Endothelial cell of umbilical vein (primary cell): ENCODE results near the gene GABPB1. TPM values are rescaled to one million over a fixed set of nuclear protein-coding genes. Genes with fewer than 3 reads are reported as not detected.

Source experiments
- BruUV-seq: library from RNA; stranded (reverse); fragments of 400-500 nt; replicated peaks from 2 replicates; lab custom pipeline; 2021; lab: Mats Ljungman, UMichigan
- CTCF ChIA-PET: fragments of 300-600, 350-600 bp; sonication (Branson Sonifier 250); formaldehyde crosslinking; loops from one replicate; lab custom pipeline; 2021; ENCODE audit warnings: antibody characterized with exemption, inconsistent platforms; lab: Charles Lee
- POLR2A ChIA-PET: fragments of 300-600, 350-600 bp; sonication (Branson Sonifier 250); formaldehyde crosslinking; loops from one replicate; lab custom pipeline; 2021; ENCODE audit warnings: antibody characterized with exemption, inconsistent platforms; lab: Charles Lee
- DNase-seq: peaks from one replicate; pipeline ENCODE4 v3.0.0-alpha.2; 2011; ENCODE audit warnings: low read depth, low spot score
- FAIRE-seq: peaks from 2 replicates; lab custom pipeline; 2011; peaks lifted over from hg19 to GRCh38; lab: Jason Lieb, UNC
- H2AFZ ChIP-seq: 2 replicates; pipeline ENCODE4 v1.6.0; 2012; ENCODE audit warnings: low read depth, low read length, control low read depth, inconsistent platforms
- H3K27ac ChIP-seq: 2 replicates; pipeline ENCODE4 v1.5.1; 2011; ENCODE audit warnings: low read depth, mild to moderate bottlenecking, control low read depth, low read length, moderate library complexity; ENCODE audit not compliant: insufficient read depth
- H3K27me3 ChIP-seq, 2 experiments: 2 replicates each; pipeline versions ENCODE4 v1.6.0 to v1.6.1; 2011; ENCODE audit warnings: low read length in 2 of 2, mixed read lengths in 1 of 2; ENCODE audit not compliant: control insufficient read depth in 2 of 2, insufficient read depth in 2 of 2
- H3K36me3 ChIP-seq, 2 experiments: 2 replicates in 1 of 2; 3 replicates in 1 of 2; pipeline ENCODE4 v1.5.1; 2011; ENCODE audit warnings: low read length in 2 of 2, mild to moderate bottlenecking in 1 of 2, moderate library complexity in 1 of 2; ENCODE audit not compliant: control insufficient read depth in 2 of 2, insufficient read depth in 2 of 2; ENCODE audit errors: extremely low read depth in 1 of 2
- H3K4me1 ChIP-seq: 3 replicates; pipeline ENCODE4 v1.5.1; 2011; ENCODE audit warnings: mild to moderate bottlenecking, low read length; ENCODE audit not compliant: control insufficient read depth, insufficient read depth; ENCODE audit errors: extremely low read depth
- H3K4me2 ChIP-seq: 2 replicates; pipeline ENCODE4 v1.6.1; 2011; ENCODE audit warnings: low read length, control low read depth, mixed read lengths; ENCODE audit not compliant: insufficient read depth
- H3K4me3 ChIP-seq, 3 experiments: fragments of 200-600 bp in 1 of 3; sonication (generic), shearing (Covaris generic) in 1 of 3; replicated peaks in 1 of 3; 2 replicates each; pipeline ENCODE4 v1.5.1; 2011 to 2016; ENCODE audit warnings: control low read depth in 3 of 3, low read length in 3 of 3, mild to moderate bottlenecking in 2 of 3, inconsistent platforms in 1 of 3, low read depth in 1 of 3, moderate library complexity in 1 of 3; ENCODE audit not compliant: insufficient read depth in 1 of 3
- H3K79me2 ChIP-seq: 2 replicates; pipeline ENCODE4 v1.6.0; 2012; ENCODE audit warnings: low read length, inconsistent platforms; ENCODE audit not compliant: control insufficient read depth, insufficient read depth
- H3K9ac ChIP-seq: replicated peaks from 2 replicates; pipeline ENCODE3; 2011; ENCODE audit warnings: low read length, control low read depth; ENCODE audit not compliant: insufficient read depth; ENCODE audit errors: extremely low read depth
- H3K9me1 ChIP-seq: replicated peaks from 3 replicates; pipeline ENCODE4 v1.6.0; 2011; ENCODE audit warnings: mild to moderate bottlenecking, low read length; ENCODE audit not compliant: control insufficient read depth, insufficient read depth; ENCODE audit errors: extremely low read depth
- H3K9me3 ChIP-seq: replicated peaks from 2 replicates; pipeline ENCODE4 v1.5.1; 2012; ENCODE audit warnings: low read length, inconsistent platforms; ENCODE audit not compliant: control insufficient read depth, insufficient read depth
- H4K20me1 ChIP-seq: replicated peaks from 2 replicates; pipeline ENCODE3; 2011; ENCODE audit warnings: mild to moderate bottlenecking, low read length; ENCODE audit not compliant: control insufficient read depth, insufficient read depth; ENCODE audit errors: extremely low read depth
- CTCF ChIP-seq, 2 donors: IDR thresholded peaks; 1 replicate in 1 of 2; 2 replicates in 1 of 2; pipeline ENCODE4 v1.5.1; 2011; ENCODE audit warnings: low read length in 2 of 2, mild to moderate bottlenecking in 2 of 2, moderate library complexity in 2 of 2, control low read depth in 1 of 2, inconsistent platforms in 1 of 2, low read depth in 1 of 2; ENCODE audit not compliant: insufficient read depth in 1 of 2; ENCODE audit errors: extremely low read depth in 1 of 2
- EZH2 ChIP-seq: IDR thresholded peaks from 2 replicates; pipeline ENCODE4 v1.6.1; 2012; ENCODE audit warnings: borderline replicate concordance, low read depth, mild to moderate bottlenecking, moderate library complexity, low read length, inconsistent platforms; ENCODE audit not compliant: severe bottlenecking
- FOS ChIP-seq: IDR thresholded peaks from 2 replicates; pipeline ENCODE4 v1.6.1; 2011; ENCODE audit warnings: mild to moderate bottlenecking, low read length, moderate library complexity, borderline replicate concordance; ENCODE audit not compliant: insufficient read depth
- GATA2 ChIP-seq: IDR thresholded peaks from 2 replicates; pipeline ENCODE4 v1.7.0; 2011; ENCODE audit warnings: low read depth, mild to moderate bottlenecking, moderate library complexity, mixed read lengths, low read length; ENCODE audit not compliant: insufficient read length, insufficient read depth
- JUN ChIP-seq: IDR thresholded peaks from 2 replicates; pipeline ENCODE4 v1.6.1; 2011; ENCODE audit warnings: borderline replicate concordance, low read depth; ENCODE audit not compliant: insufficient read length, insufficient read depth
- MAX ChIP-seq: IDR thresholded peaks from 2 replicates; pipeline ENCODE4 v1.6.1; 2011; ENCODE audit not compliant: insufficient read depth, insufficient read length
- MYC ChIP-seq: IDR thresholded peaks from one replicate; pipeline ENCODE4 v1.6.1; 2011; ENCODE audit warnings: mild to moderate bottlenecking, low read depth, low read length
- POLR2A ChIP-seq: IDR thresholded peaks from 2 replicates; pipeline ENCODE4 v1.6.1; 2012; ENCODE audit warnings: low read depth, mild to moderate bottlenecking, control low read depth, low read length
- POLR2AphosphoS5 ChIP-seq: IDR thresholded peaks from 2 replicates; pipeline ENCODE4 v1.6.1; 2012; ENCODE audit warnings: low read depth, mild to moderate bottlenecking, control low read depth, low read length, moderate library complexity; ENCODE audit not compliant: insufficient read depth
- dilution Hi-C: fragments of 300-500 bp; cut with MboI; formaldehyde crosslinking; loops from one replicate; pipeline ENCODE4 v1.15.0; 2019; ENCODE audit warnings: low sequenced_read_pairs; ENCODE audit not compliant: extremely low pct_ligation_motif_present
- intact Hi-C: fragments of 100-400 bp; cut with micrococcal nuclease; formaldehyde crosslinking; loops from one replicate; pipeline ENCODE4 v1.10.0; 2022
- polyA plus RNA-seq, 4 experiments: library from polyadenylated mRNA; depleted of rRNA in 3 of 4; stranded (reverse) in 3 of 4; unstranded in 1 of 4; fragments of >200 nt; gene quantifications; 2 replicates each; pipeline versions ENCODE4 v1.2.1 to v1.2.3, GENCODE V29; 2011 to 2012; ENCODE audit warnings: missing spikeins in 1 of 4
- total RNA-seq: library from RNA; stranded (reverse); gene quantifications from 2 replicates; pipeline ENCODE4 v1.2.3, GENCODE V29; 2021

Gene GABPB1
- total and polyA plus RNA-seq, 2 donors (not counting 3 experiments of a cell fraction or from before 2014, with no cell fraction given), result 42.3 to 59.7 TPM

GRCh38 chr15:50267577-50267976 is 87.4 kb downstream of the GABPB1 start:
- H4K20me1 ChIP-seq, result no peaks in the 10 kb centered on the region
- H3K9ac ChIP-seq, result no peak overlapping the region
- no peak overlapping the region for H3K4me3 ChIP-seq
- no peak overlapping the region for H2AFZ ChIP-seq
- H3K4me2 ChIP-seq, result no peak overlapping the region
- H3K9me3 ChIP-seq, result no peaks in the 10 kb centered on the region
- DNase-seq (no peak), FAIRE-seq (no peak)
- ChIA-PET CTCF (no interaction called here), POLR2A (no interaction called here)
- H3K27ac ChIP-seq, result no peak overlapping the region
- dilution Hi-C loops (no loop called here), intact Hi-C loops (no loop called here)
- no peaks in the 10 kb centered on the region for H3K4me1 ChIP-seq
- no peak for TF ChIP-seq CTCF (IDR thresholded peaks at IDR 0.05; ENCODE audit: extremely low read depth in 1 of 2, insufficient read depth in 1 of 2, low read depth in 1 of 2, low read length in 2 of 2)
- no TSS peak for BruUV-seq
- no peaks in the 10 kb centered on the region for H3K36me3 ChIP-seq
- peaks cover 2 to 3% of the 10 kb centered on the region in 2 experiments for H3K27me3 ChIP-seq
- no peaks in the 10 kb centered on the region for H3K9me1 ChIP-seq
- no peaks in the 10 kb centered on the region for H3K79me2 ChIP-seq

GRCh38 chr15:50265620-50266019 is 89.4 kb downstream of the GABPB1 start, which contains the start of gene HDC:
TSS of gene HDC (minus strand) at chr15:50265726. CDS start at chr15:50265623, 103 bp downstream.
- Histone ChIP-seq H3K36me3 (no peaks in the 10 kb centered on the region), H3K79me2 (no peaks in the 10 kb centered on the region), H3K9ac (no peak within 1 kb of the TSS), H3K4me2 (no peak within 1 kb of the TSS), H3K9me3 (no peaks in the 10 kb centered on the region), H3K27me3 (peaks cover 3 to 7% of the 10 kb centered on the region in 2 experiments), H3K9me1 (no peaks in the 10 kb centered on the region), H4K20me1 (no peaks in the 10 kb centered on the region), H3K4me1 (no peaks in the 10 kb centered on the region), H3K27ac (no peak within 1 kb of the TSS), H3K4me3 (no peak within 1 kb of the TSS), H2AFZ (no peak within 1 kb of the TSS)
- dilution Hi-C loops, result no loop called here
- FAIRE-seq (no peak), DNase-seq (no peak)
- intact Hi-C loops, result no loop called here
- BruUV-seq, result no TSS peak
- POLR2A ChIA-PET, result no interaction called here
- TF ChIP-seq POLR2AphosphoS5 (no peak), EZH2 (no peak), MAX (no peak), JUN (no peak), MYC (no peak), GATA2 (no peak), FOS (no peak), CTCF (IDR thresholded peaks at IDR 0.05; ENCODE audit: extremely low read depth in 1 of 2, insufficient read depth in 1 of 2, low read depth in 1 of 2, low read length in 2 of 2) (no peak), POLR2A (no peak)
- CTCF ChIA-PET, result no interaction called here
